Neural crest cell (in vitro differentiated cells): ENCODE data around the gene ACTL8. TPM values are rescaled to one million over a fixed set of nuclear protein-coding genes. Genes with fewer than 3 reads are reported as not detected.

ENCODE experiments used
- DNase-seq: peaks from one replicate; pipeline ENCODE4 v3.0.0; 2021; ENCODE audit warnings: low read depth, mixed read lengths, low spot score
- H3K27ac Mint-ChIP-seq: one replicate; pipeline ENCODE4 v1.8.0; 2021; ENCODE audit warnings: mild to moderate bottlenecking, mixed read lengths; ENCODE audit not compliant: unreplicated experiment
- H3K27me3 Mint-ChIP-seq: 2 replicates; pipeline ENCODE4 v1.8.0; 2021; ENCODE audit warnings: low read depth, mild to moderate bottlenecking, mixed read lengths
- H3K36me3 Mint-ChIP-seq: 2 replicates; pipeline ENCODE4 v1.8.0; 2021; ENCODE audit warnings: low read depth, mild to moderate bottlenecking, mixed read lengths
- H3K4me1 Mint-ChIP-seq: 2 replicates; pipeline ENCODE4 v1.8.0; 2021; ENCODE audit warnings: mixed read lengths
- H3K4me3 Mint-ChIP-seq: one replicate; pipeline ENCODE4 v1.8.0; 2021; ENCODE audit warnings: mild to moderate bottlenecking, mixed read lengths
- H3K9me3 Mint-ChIP-seq: 2 replicates; pipeline ENCODE4 v1.8.0; 2021; ENCODE audit warnings: mixed read lengths
- CTCF ChIP-seq: fragments of 200-600 bp; sonication (generic); conservative IDR thresholded peaks from 2 replicates; pipeline ENCODE4 v1.5.0; 2021; ENCODE audit warnings: antibody characterized with exemption, mild to moderate bottlenecking
- total RNA-seq: library from RNA; stranded (reverse); gene quantifications from 2 replicates; pipeline ENCODE4 v1.2.1, GENCODE V29; 2021

The ACTL8 gene
- total RNA-seq, 1 donor from 2014 or later: not detected

GRCh38 chr1:17869815-17870214 is 114.7 kb downstream of the ACTL8 start:
- no peak overlapping the region for H3K4me3 Mint-ChIP-seq
- no peak for TF ChIP-seq CTCF
- H3K27ac Mint-ChIP-seq: no peak overlapping the region
- H3K36me3 Mint-ChIP-seq: no peaks in the 10 kb centered on the region
- H3K9me3 Mint-ChIP-seq: peaks cover 10% of the 10 kb centered on the region
- no peaks in the 10 kb centered on the region for H3K27me3 Mint-ChIP-seq
- no peak for DNase-seq
- peaks cover 11% of the 10 kb centered on the region for H3K4me1 Mint-ChIP-seq

GRCh38 chr1:17870679-17871078 is 115.5 kb downstream of the ACTL8 start:
- Mint-ChIP-seq H3K4me3 (no peak overlapping the region), H3K27ac (no peak overlapping the region), H3K36me3 (no peaks in the 10 kb centered on the region), H3K27me3 (no peaks in the 10 kb centered on the region), H3K9me3 (peaks cover 10% of the 10 kb centered on the region), H3K4me1 (peaks cover 19% of the 10 kb centered on the region)
- no peak for TF ChIP-seq CTCF
- no peak for DNase-seq

GRCh38 chr1:17873007-17873675 is 118.0 kb downstream of the ACTL8 start:
- peaks cover 7% of the 10 kb centered on the region for H3K9me3 Mint-ChIP-seq
- H3K4me1 Mint-ChIP-seq: peaks cover 14% of the 10 kb centered on the region
- H3K27me3 Mint-ChIP-seq: no peaks in the 10 kb centered on the region
- DNase-seq: no peak
- no peaks in the 10 kb centered on the region for H3K36me3 Mint-ChIP-seq
- TF ChIP-seq CTCF: no peak
- H3K4me3 Mint-ChIP-seq: no peak overlapping the region
- H3K27ac Mint-ChIP-seq: no peak overlapping the region

- H3K4me1 Mint-ChIP-seq: peaks cover 14% of the 10 kb centered on the region
- no peaks in the 10 kb centered on the region for H3K27me3 Mint-ChIP-seq
- H3K4me3 Mint-ChIP-seq: no peak overlapping the region
- no peak for TF ChIP-seq CTCF
- no peaks in the 10 kb centered on the region for H3K36me3 Mint-ChIP-seq
- no peak for DNase-seq
- H3K27ac Mint-ChIP-seq: no peak overlapping the region
- peaks cover 7% of the 10 kb centered on the region for H3K9me3 Mint-ChIP-seq
These were observed 119.1 kb downstream of the ACTL8 start for GRCh38 chr1:17874231-17874630.

GRCh38 chr1:17874710-17875109 is 119.6 kb downstream of the ACTL8 start:
- DNase-seq: no peak

More at GRCh38 chr1:17874710-17875109, 119.6 kb downstream of the ACTL8 start:
- TF ChIP-seq CTCF: no peak
- Mint-ChIP-seq H3K4me1 (peaks cover 14% of the 10 kb centered on the region), H3K27me3 (peaks cover 1% of the 10 kb centered on the region), H3K4me3 (no peak overlapping the region), H3K9me3 (peaks cover 7% of the 10 kb centered on the region), H3K36me3 (no peaks in the 10 kb centered on the region), H3K27ac (peak overlapping the region; percentile 50)
